Activated naive CD4-positive, alpha-beta T cell treated with anti-CD3 and anti-CD28 coated beads for 36 hours (primary cell): ENCODE measurements around the gene TP53I11. TPM values are rescaled to one million over a fixed set of nuclear protein-coding genes. Genes with fewer than 3 reads are reported as not detected.

Experiments used
- CTCF ChIA-PET: fragments of 350-600 bp; sonication (Branson Sonifier 250); formaldehyde crosslinking; loops from one replicate; lab custom pipeline; 2021; ENCODE audit warnings: antibody characterized with exemption; lab: Charles Lee
- DNase-seq: peaks from one replicate; pipeline ENCODE4 v3.0.0-alpha.2; 2020
- H3K27ac Mint-ChIP-seq: one replicate; pipeline ENCODE4 v1.8.0; 2021; ENCODE audit warnings: mild to moderate bottlenecking, mixed read lengths
- H3K27me3 Mint-ChIP-seq: one replicate; pipeline ENCODE4 v1.8.0; 2021; ENCODE audit warnings: low read depth, mixed read lengths
- H3K36me3 Mint-ChIP-seq: one replicate; pipeline ENCODE4 v1.8.0; 2021; ENCODE audit warnings: low read depth, mixed read lengths
- H3K4me1 Mint-ChIP-seq: one replicate; pipeline ENCODE4 v1.8.0; 2021; ENCODE audit warnings: low read depth, mixed read lengths
- H3K4me3 Mint-ChIP-seq: one replicate; pipeline ENCODE4 v1.8.0; 2021; ENCODE audit warnings: mild to moderate bottlenecking, moderate library complexity, mixed read lengths
- H3K9me3 Mint-ChIP-seq: one replicate; pipeline ENCODE4 v1.8.0; 2021; ENCODE audit warnings: mixed read lengths
- intact Hi-C: fragments of 100-400 bp; cut with micrococcal nuclease; formaldehyde crosslinking; loops from one replicate; pipeline ENCODE4 v1.15.1; 2023
- total RNA-seq, 2 experiments: library from RNA; stranded (reverse); gene quantifications; one replicate each; pipeline ENCODE4 v1.2.3, GENCODE V29; 2021

Gene TP53I11
- total RNA-seq, 2 experiments from 2014 or later = 10.3 to 14.0 TPM

GRCh38 chr11:44963948-44964347 is 13.3 kb upstream of the TP53I11 start:
- Mint-ChIP-seq H3K27ac (no peak overlapping the region), H3K36me3 (no peaks in the 10 kb centered on the region), H3K4me3 (no peak overlapping the region), H3K4me1 (no peaks in the 10 kb centered on the region), H3K27me3 (no peaks in the 10 kb centered on the region), H3K9me3 (no peaks in the 10 kb centered on the region)
- intact Hi-C loops = no loop called here
- CTCF ChIA-PET = interaction anchor here (0.9 to 1.7 kb wide), 3 partner anchors 16 to 347 kb away, joined by 3 to 5 read pairs (median 4); no protein-coding TSS in a partner anchor
- DNase-seq = no peak

- Mint-ChIP-seq H3K4me1 (no peaks in the 10 kb centered on the region), H3K9me3 (no peaks in the 10 kb centered on the region), H3K36me3 (no peaks in the 10 kb centered on the region), H3K27ac (no peak overlapping the region), H3K4me3 (no peak overlapping the region), H3K27me3 (no peaks in the 10 kb centered on the region)
- CTCF ChIA-PET = no interaction called here
- intact Hi-C loops = no loop called here
- no peak for DNase-seq
Observed at GRCh38 chr11:44963136-44963535, 12.5 kb upstream of the TP53I11 start.

GRCh38 chr11:44962464-44962863 is 11.8 kb upstream of the TP53I11 start:
- no peaks in the 10 kb centered on the region for H3K9me3 Mint-ChIP-seq

GRCh38 chr11:44960200-44960845 is 9.6 kb upstream of the TP53I11 start:
- CTCF ChIA-PET = interaction anchor here (0.6 to 2.2 kb wide), 6 partner anchors 16 to 175 kb away, joined by 3 to 8 read pairs (median 5); no protein-coding TSS in a partner anchor
- Mint-ChIP-seq H3K27ac (no peak overlapping the region), H3K27me3 (peaks cover 2% of the 10 kb centered on the region), H3K36me3 (no peaks in the 10 kb centered on the region), H3K9me3 (no peaks in the 10 kb centered on the region), H3K4me1 (peaks cover 3% of the 10 kb centered on the region), H3K4me3 (no peak overlapping the region)
- intact Hi-C loops = no loop called here
- no peak for DNase-seq

More at GRCh38 chr11:44962464-44962863, 11.8 kb upstream of the TP53I11 start:
- DNase-seq = no peak
- H3K27me3 Mint-ChIP-seq = no peaks in the 10 kb centered on the region
- H3K4me3 Mint-ChIP-seq = no peak overlapping the region
- CTCF ChIA-PET = no interaction called here
- intact Hi-C loops = no loop called here
- no peak overlapping the region for H3K27ac Mint-ChIP-seq
- no peaks in the 10 kb centered on the region for H3K36me3 Mint-ChIP-seq
- no peaks in the 10 kb centered on the region for H3K4me1 Mint-ChIP-seq

- no peaks in the 10 kb centered on the region for H3K9me3 Mint-ChIP-seq
- H3K27ac Mint-ChIP-seq = no peak overlapping the region
- intact Hi-C loops = no loop called here
- CTCF ChIA-PET = interaction anchor here (0.6 to 2.2 kb wide), 6 partner anchors 11 to 909 kb away, joined by 3 to 8 read pairs (median 5); no protein-coding TSS in a partner anchor
- H3K4me3 Mint-ChIP-seq = no peak overlapping the region
- peaks cover 6% of the 10 kb centered on the region for H3K4me1 Mint-ChIP-seq
- no peaks in the 10 kb centered on the region for H3K36me3 Mint-ChIP-seq
- no peak for DNase-seq
- peaks cover 2% of the 10 kb centered on the region for H3K27me3 Mint-ChIP-seq
Observed at GRCh38 chr11:44959064-44959463, 8.4 kb upstream of the TP53I11 start.

- intact Hi-C loops = no loop called here
- Mint-ChIP-seq H3K9me3 (no peaks in the 10 kb centered on the region), H3K27me3 (peaks cover 2% of the 10 kb centered on the region), H3K4me1 (peaks cover 6% of the 10 kb centered on the region), H3K27ac (no peak overlapping the region), H3K36me3 (no peaks in the 10 kb centered on the region), H3K4me3 (no peak overlapping the region)
- CTCF ChIA-PET = interaction anchor here (0.6 kb wide), 1 partner anchor 910 kb away, joined by 3 read pairs; no protein-coding TSS in a partner anchor
- DNase-seq = no peak
Observed at GRCh38 chr11:44957776-44958564, 7.3 kb upstream of the TP53I11 start.

- Mint-ChIP-seq H3K36me3 (no peaks in the 10 kb centered on the region), H3K4me1 (peaks cover 6% of the 10 kb centered on the region), H3K4me3 (no peak overlapping the region)
Observed at GRCh38 chr11:44957040-44957515, 6.4 kb upstream of the TP53I11 start.

GRCh38 chr11:44955015-44955738 is 4.5 kb upstream of the TP53I11 start:
- H3K9me3 Mint-ChIP-seq = no peaks in the 10 kb centered on the region
- DNase-seq = no peak
- intact Hi-C loops = no loop called here
- no peaks in the 10 kb centered on the region for H3K36me3 Mint-ChIP-seq
- H3K4me3 Mint-ChIP-seq = no peak overlapping the region
- CTCF ChIA-PET = interaction anchor here (1.2 kb wide), 2 partner anchors 148 to 150 kb away, joined by 4 to 7 read pairs; no protein-coding TSS in a partner anchor
- peaks cover 6% of the 10 kb centered on the region for H3K4me1 Mint-ChIP-seq
- no peak overlapping the region for H3K27ac Mint-ChIP-seq
- peaks cover 2% of the 10 kb centered on the region for H3K27me3 Mint-ChIP-seq

More at GRCh38 chr11:44957040-44957515, 6.4 kb upstream of the TP53I11 start:
- peaks cover 2% of the 10 kb centered on the region for H3K27me3 Mint-ChIP-seq
- intact Hi-C loops = no loop called here
- DNase-seq = no peak
- H3K27ac Mint-ChIP-seq = no peak overlapping the region
- no peaks in the 10 kb centered on the region for H3K9me3 Mint-ChIP-seq
- CTCF ChIA-PET = no interaction called here

- DNase-seq = no peak
- peaks cover 2% of the 10 kb centered on the region for H3K27me3 Mint-ChIP-seq
- no peak overlapping the region for H3K27ac Mint-ChIP-seq
- H3K4me1 Mint-ChIP-seq = peaks cover 6% of the 10 kb centered on the region
- H3K9me3 Mint-ChIP-seq = no peaks in the 10 kb centered on the region
- intact Hi-C loops = loop anchor here (5.0 kb wide), 1 partner anchor 128 kb away; no protein-coding TSS in a partner anchor
- no peak overlapping the region for H3K4me3 Mint-ChIP-seq
- CTCF ChIA-PET = interaction anchor here (1.2 kb wide), 2 partner anchors 149 to 151 kb away, joined by 4 to 7 read pairs; no protein-coding TSS in a partner anchor
- H3K36me3 Mint-ChIP-seq = no peaks in the 10 kb centered on the region
Observed at GRCh38 chr11:44954051-44954906, 3.6 kb upstream of the TP53I11 start.

- intact Hi-C loops = loop anchor here (5.0 kb wide), 1 partner anchor 130 kb away; no protein-coding TSS in a partner anchor
- Mint-ChIP-seq H3K27ac (no peak overlapping the region), H3K4me3 (no peak overlapping the region), H3K36me3 (no peaks in the 10 kb centered on the region), H3K4me1 (peaks cover 8% of the 10 kb centered on the region), H3K27me3 (peaks cover 2% of the 10 kb centered on the region), H3K9me3 (no peaks in the 10 kb centered on the region)
- DNase-seq = no peak
- CTCF ChIA-PET = interaction anchor here (1.1 to 2.0 kb wide), 3 partner anchors 16 to 152 kb away, joined by 3 to 6 read pairs (median 5); no protein-coding TSS in a partner anchor
Observed at GRCh38 chr11:44952500-44953260, 2.0 kb upstream of the TP53I11 start.
